Activated naive CD4-positive, alpha-beta T cell treated with anti-CD3 and anti-CD28 coated beads, Interleukin-2, amount 10 ng/mL, durations not matched to agents 7 days and 5 days (primary cell): ENCODE data around the gene TTC21A.

Source experiments
- CTCF ChIA-PET: fragments of 350-600 bp; sonication (Branson Sonifier 250); formaldehyde crosslinking; loops from one replicate; lab custom pipeline; 2021; ENCODE audit warnings: antibody characterized with exemption; lab: Charles Lee
- DNase-seq: peaks from one replicate; pipeline ENCODE4 v3.0.0-alpha.2; 2020
- H3K27ac Mint-ChIP-seq: one replicate; pipeline ENCODE4 v1.8.0; 2021; ENCODE audit warnings: mild to moderate bottlenecking, moderate library complexity, mixed read lengths
- H3K27me3 Mint-ChIP-seq: one replicate; pipeline ENCODE4 v1.8.0; 2021; ENCODE audit warnings: mild to moderate bottlenecking, mixed read lengths
- H3K36me3 Mint-ChIP-seq: one replicate; pipeline ENCODE4 v1.8.0; 2021; ENCODE audit warnings: mixed read lengths
- H3K4me1 Mint-ChIP-seq: one replicate; pipeline ENCODE4 v1.8.0; 2021; ENCODE audit warnings: mixed read lengths
- H3K4me3 Mint-ChIP-seq: one replicate; pipeline ENCODE4 v1.8.0; 2021; ENCODE audit warnings: mild to moderate bottlenecking, moderate library complexity, mixed read lengths
- H3K9me3 Mint-ChIP-seq: one replicate; pipeline ENCODE4 v1.8.0; 2021; ENCODE audit warnings: mixed read lengths

The TTC21A gene

GRCh38 chr3:39113291-39113690, 5.8 kb downstream of the TTC21A start:
- Mint-ChIP-seq H3K36me3 (no peaks in the 10 kb centered on the region), H3K27ac (no peak overlapping the region), H3K27me3 (peaks cover 43% of the 10 kb centered on the region), H3K9me3 (no peaks in the 10 kb centered on the region), H3K4me1 (peaks cover 14% of the 10 kb centered on the region), H3K4me3 (no peak overlapping the region)
- CTCF ChIA-PET, result interaction anchor here (1.7 kb wide), 1 partner anchor 179 kb away, joined by 5 read pairs; no protein-coding TSS in a partner anchor
- DNase-seq, result no peak

DNA sequence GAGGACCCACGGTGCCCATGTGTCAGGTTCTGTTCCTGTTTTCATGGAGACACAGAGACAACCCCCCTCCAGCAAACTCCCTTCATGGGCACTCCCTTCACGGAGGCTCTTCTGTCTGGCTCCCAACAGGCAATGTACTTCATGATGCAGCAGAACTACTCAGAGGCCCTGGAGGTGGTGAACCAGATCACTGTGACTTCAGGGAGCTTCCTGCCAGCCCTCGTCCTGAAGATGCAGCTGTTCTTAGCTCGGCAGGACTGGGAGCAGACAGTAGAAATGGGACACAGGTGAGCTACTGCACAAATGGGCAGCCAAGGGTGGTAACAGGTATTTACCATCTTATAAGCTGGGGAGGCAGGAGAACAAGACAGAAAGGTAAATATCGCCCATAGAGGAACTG, 7.0 kb downstream of the TTC21A start:
- Mint-ChIP-seq H3K9me3 (no peaks in the 10 kb centered on the region), H3K4me3 (no peak overlapping the region), H3K36me3 (no peaks in the 10 kb centered on the region), H3K4me1 (peaks cover 2% of the 10 kb centered on the region), H3K27ac (no peak overlapping the region), H3K27me3 (peaks cover 42% of the 10 kb centered on the region)
- no peak for DNase-seq
- CTCF ChIA-PET, result interaction anchor here (1.7 kb wide), 1 partner anchor 177 kb away, joined by 5 read pairs; no protein-coding TSS in a partner anchor

DNA sequence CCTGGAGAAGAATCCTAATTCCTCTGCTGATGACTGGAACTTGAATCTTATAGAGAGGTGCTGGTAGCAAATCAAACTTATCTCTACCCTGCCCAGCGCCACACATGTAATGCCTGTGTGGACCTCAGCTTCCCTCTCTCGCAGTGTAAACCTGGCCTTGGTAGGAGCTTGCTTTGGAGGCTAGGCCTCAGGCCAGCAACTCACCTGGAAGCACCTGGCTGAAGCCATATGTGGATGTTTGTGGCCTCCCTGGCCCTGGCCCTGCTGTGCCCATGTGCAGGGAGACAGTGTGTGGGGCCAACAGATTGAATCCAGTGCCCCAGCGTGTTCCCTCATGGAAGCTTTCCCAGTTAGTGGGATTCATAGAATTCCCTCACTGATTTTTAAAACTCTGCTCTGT, 8.4 kb downstream of the TTC21A start:
- H3K27ac Mint-ChIP-seq, result no peak overlapping the region
- H3K4me3 Mint-ChIP-seq, result no peak overlapping the region
- DNase-seq, result no peak
- H3K4me1 Mint-ChIP-seq, result no peaks in the 10 kb centered on the region
- CTCF ChIA-PET, result interaction anchor here (1.1 to 1.3 kb wide), 2 partner anchors 8 to 174 kb away, joined by 3 read pairs; partner anchors contain the start of gene TTC21A
- no peaks in the 10 kb centered on the region for H3K36me3 Mint-ChIP-seq
- no peaks in the 10 kb centered on the region for H3K9me3 Mint-ChIP-seq
- peaks cover 42% of the 10 kb centered on the region for H3K27me3 Mint-ChIP-seq

GRCh38 chr3:39118079-39118478, 10.6 kb downstream of the TTC21A start:
- CTCF ChIA-PET, result interaction anchor here (0.7 to 1.6 kb wide), 5 partner anchors 9 to 73 kb away, joined by 3 to 5 read pairs (median 3); no protein-coding TSS in a partner anchor
- no peak overlapping the region for H3K27ac Mint-ChIP-seq
- DNase-seq, result no peak
- peaks cover 52% of the 10 kb centered on the region for H3K27me3 Mint-ChIP-seq
- H3K36me3 Mint-ChIP-seq, result no peaks in the 10 kb centered on the region
- H3K4me1 Mint-ChIP-seq, result no peaks in the 10 kb centered on the region
- no peaks in the 10 kb centered on the region for H3K9me3 Mint-ChIP-seq
- H3K4me3 Mint-ChIP-seq, result no peak overlapping the region

- Mint-ChIP-seq H3K4me3 (no peak overlapping the region), H3K27ac (no peak overlapping the region), H3K27me3 (peaks cover 49% of the 10 kb centered on the region), H3K36me3 (no peaks in the 10 kb centered on the region), H3K9me3 (no peaks in the 10 kb centered on the region), H3K4me1 (no peaks in the 10 kb centered on the region)
- CTCF ChIA-PET, result interaction anchor here (0.8 to 1.2 kb wide), 3 partner anchors 9 to 71 kb away, joined by 3 read pairs; no protein-coding TSS in a partner anchor
- no peak for DNase-seq
These were observed 11.6 kb downstream of the TTC21A start for GRCh38 chr3:39118931-39119660.

DNA sequence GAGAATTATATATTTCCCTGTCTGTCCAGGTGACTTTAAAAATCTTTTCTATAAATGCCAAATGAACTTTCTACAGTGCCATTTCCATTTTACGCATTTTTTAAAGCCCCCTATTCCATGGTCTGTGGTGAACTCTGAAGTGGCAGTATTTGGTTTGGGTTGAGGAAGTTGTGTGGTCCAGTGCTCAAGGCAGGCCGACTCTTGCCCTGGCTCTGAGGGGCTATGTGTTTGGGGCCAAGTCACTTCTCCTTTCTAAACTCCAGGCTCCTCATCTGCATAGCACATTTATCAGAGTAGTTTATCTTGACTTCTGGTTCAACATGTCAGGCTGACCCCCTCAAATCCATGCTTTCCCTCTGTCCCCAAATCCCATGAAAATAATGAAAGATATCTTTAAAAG, 14.1 kb downstream of the TTC21A start:
- Mint-ChIP-seq H3K9me3 (no peaks in the 10 kb centered on the region), H3K27me3 (peaks cover 51% of the 10 kb centered on the region), H3K36me3 (no peaks in the 10 kb centered on the region), H3K4me3 (no peak overlapping the region), H3K27ac (no peak overlapping the region), H3K4me1 (peaks cover 3% of the 10 kb centered on the region)
- no peak for DNase-seq
- CTCF ChIA-PET, result no interaction called here

GRCh38 chr3:39122813-39123212, 15.3 kb downstream of the TTC21A start:
- Mint-ChIP-seq H3K9me3 (no peaks in the 10 kb centered on the region), H3K4me1 (peaks cover 15% of the 10 kb centered on the region), H3K27ac (no peak overlapping the region), H3K36me3 (no peaks in the 10 kb centered on the region), H3K4me3 (no peak overlapping the region), H3K27me3 (peaks cover 51% of the 10 kb centered on the region)
- no peak for DNase-seq
- CTCF ChIA-PET, result no interaction called here

- CTCF ChIA-PET, result interaction anchor here (0.6 to 6.6 kb wide), 9 partner anchors 13 to 167 kb away, joined by 3 to 83 read pairs (median 3); no protein-coding TSS in a partner anchor
- Mint-ChIP-seq H3K27me3 (peaks cover 32% of the 10 kb centered on the region), H3K9me3 (no peaks in the 10 kb centered on the region), H3K4me1 (peaks cover 27% of the 10 kb centered on the region), H3K4me3 (no peak overlapping the region), H3K27ac (no peak overlapping the region), H3K36me3 (no peaks in the 10 kb centered on the region)
- DNase-seq, result no peak
These were observed 17.7 kb downstream of the TTC21A start for GRCh38 chr3:39124876-39125840.

GRCh38 chr3:39125841-39126500, 18.5 kb downstream of the TTC21A start:
- Mint-ChIP-seq H3K4me1 (peaks cover 32% of the 10 kb centered on the region), H3K27ac (no peak overlapping the region), H3K9me3 (no peaks in the 10 kb centered on the region), H3K27me3 (peaks cover 26% of the 10 kb centered on the region), H3K36me3 (no peaks in the 10 kb centered on the region), H3K4me3 (no peak overlapping the region)
- no peak for DNase-seq
- CTCF ChIA-PET, result interaction anchor here (0.8 to 6.6 kb wide), 13 partner anchors 10 to 166 kb away, joined by 3 to 83 read pairs (median 5); no protein-coding TSS in a partner anchor

DNA sequence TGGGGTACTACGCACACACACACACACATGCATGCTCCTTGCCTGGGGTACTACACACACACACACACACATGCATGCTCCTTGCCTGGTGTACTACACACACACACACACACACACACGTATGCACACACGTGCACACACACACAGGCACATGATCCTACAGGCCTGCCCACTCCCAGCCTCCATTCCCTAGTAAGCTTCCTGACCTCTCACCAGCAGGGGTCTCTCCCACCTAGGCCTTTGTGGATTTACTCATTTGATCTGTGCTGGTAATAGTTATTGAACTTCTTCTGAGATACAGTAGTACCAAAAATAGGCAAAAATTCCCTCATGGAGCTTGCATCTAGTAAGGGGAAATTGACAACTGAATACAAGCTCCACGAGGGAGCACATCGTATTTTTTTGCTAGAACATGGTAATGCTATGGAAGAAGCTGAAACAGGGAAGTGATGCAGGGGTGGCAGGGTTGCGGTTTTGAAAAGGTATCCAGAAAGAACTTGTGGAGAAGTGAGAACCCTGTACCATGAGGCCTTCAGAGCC, 19.1 kb downstream of the TTC21A start:
- peak; percentile 57 for DNase-seq
- H3K36me3 Mint-ChIP-seq, result no peaks in the 10 kb centered on the region

GRCh38 chr3:39127269-39127907, 19.9 kb downstream of the TTC21A start:
- peaks cover 12% of the 10 kb centered on the region for H3K27me3 Mint-ChIP-seq
- no peak for DNase-seq

More for the DNA sequence above, 19.1 kb downstream of the TTC21A start:
- Mint-ChIP-seq H3K27me3 (peaks cover 20% of the 10 kb centered on the region), H3K27ac (peak overlapping the region; percentile 39), H3K4me1 (peaks cover 32% of the 10 kb centered on the region), H3K9me3 (no peaks in the 10 kb centered on the region), H3K4me3 (no peak overlapping the region)
- CTCF ChIA-PET, result interaction anchor here (0.6 to 6.6 kb wide), 15 partner anchors 8 to 165 kb away, joined by 3 to 83 read pairs (median 4); no protein-coding TSS in a partner anchor

DNA sequence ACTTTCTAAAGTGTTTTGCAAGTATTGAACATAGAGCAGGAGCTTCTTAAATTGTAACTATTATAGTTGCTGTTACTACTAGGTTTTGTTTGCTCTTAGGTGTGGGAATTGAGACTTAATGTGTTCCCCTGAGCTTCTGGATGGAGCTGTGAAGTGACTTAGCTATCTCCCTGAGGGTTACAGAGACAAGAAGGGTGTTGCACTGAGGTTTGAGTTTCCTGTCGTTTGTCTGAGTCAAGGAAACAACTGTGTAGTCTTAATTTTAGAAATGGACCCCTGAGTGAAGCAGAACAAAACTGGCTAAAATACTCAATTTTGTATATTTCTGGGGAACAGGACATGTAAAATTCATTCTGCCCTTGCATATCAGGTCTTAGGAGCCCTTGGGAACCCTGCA, 20.4 kb downstream of the TTC21A start:
- Mint-ChIP-seq H3K4me1 (peaks cover 32% of the 10 kb centered on the region), H3K27ac (peak overlapping the region; percentile 80), H3K4me3 (no peak overlapping the region), H3K9me3 (no peaks in the 10 kb centered on the region), H3K27me3 (peaks cover 10% of the 10 kb centered on the region), H3K36me3 (no peaks in the 10 kb centered on the region)
- no peak for DNase-seq
- CTCF ChIA-PET, result interaction anchor here (0.6 to 6.6 kb wide), 11 partner anchors 8 to 250 kb away, joined by 3 to 83 read pairs (median 5); partner anchors contain the start of gene XIRP1

More at GRCh38 chr3:39127269-39127907, 19.9 kb downstream of the TTC21A start:
- H3K9me3 Mint-ChIP-seq, result no peaks in the 10 kb centered on the region
- H3K4me3 Mint-ChIP-seq, result no peak overlapping the region
- H3K36me3 Mint-ChIP-seq, result no peaks in the 10 kb centered on the region
- peaks cover 32% of the 10 kb centered on the region for H3K4me1 Mint-ChIP-seq
- CTCF ChIA-PET, result interaction anchor here (0.6 to 6.6 kb wide), 18 partner anchors 7 to 250 kb away, joined by 3 to 83 read pairs (median 4); partner anchors contain the start of gene XIRP1
- H3K27ac Mint-ChIP-seq, result peak overlapping the region; percentile 80

DNA sequence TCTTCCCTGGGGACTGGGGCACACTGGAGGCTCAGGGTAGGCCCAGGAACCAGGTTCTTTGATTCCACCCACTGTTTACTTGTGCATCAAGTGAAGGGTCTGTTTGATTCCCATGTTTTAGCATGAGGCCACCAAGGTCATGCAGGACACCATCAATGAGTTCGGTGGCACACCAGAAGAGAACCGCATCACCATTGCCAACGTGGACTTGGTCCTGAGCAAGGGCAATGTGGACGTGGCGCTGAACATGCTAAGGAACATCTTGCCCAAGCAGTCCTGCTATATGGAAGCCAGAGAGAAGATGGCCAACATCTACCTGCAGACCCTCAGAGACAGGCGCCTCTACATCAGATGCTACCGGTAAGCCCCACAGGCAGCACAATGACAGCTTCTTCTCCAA, 21.5 kb downstream of the TTC21A start:
- H3K4me1 Mint-ChIP-seq, result peaks cover 32% of the 10 kb centered on the region
- DNase-seq, result no peak
- H3K27me3 Mint-ChIP-seq, result peaks cover 15% of the 10 kb centered on the region
- H3K27ac Mint-ChIP-seq, result no peak overlapping the region
- H3K4me3 Mint-ChIP-seq, result no peak overlapping the region
- H3K36me3 Mint-ChIP-seq, result no peaks in the 10 kb centered on the region
- H3K9me3 Mint-ChIP-seq, result no peaks in the 10 kb centered on the region
- CTCF ChIA-PET, result interaction anchor here (1.2 to 6.6 kb wide), 5 partner anchors 18 to 163 kb away, joined by 3 to 83 read pairs (median 27); no protein-coding TSS in a partner anchor
